Esophagus squamous epithelium (tissue), 4 donors: ENCODE results near the gene C3orf38.

Experiments used
- POLR2A ChIP-seq, 4 donors: fragments of 450-650 bp; IDR thresholded peaks; one replicate each; pipeline ENCODE4 v1.6.1; 2017; ENCODE audit warnings: antibody characterized with exemption in 4 of 4, mild to moderate bottlenecking in 4 of 4, moderate library complexity in 3 of 4
- TF ChIP-seq, protein P1 (sequence below), 6 experiments: fragments of 450-650 bp in 4 of 6; fragments of 200-600 bp in 2 of 6; sonication (generic) in 2 of 6; IDR thresholded peaks; one replicate each; pipeline ENCODE4 v1.5.1; 2016 to 2019; ENCODE audit warnings: antibody characterized with exemption in 6 of 6, mild to moderate bottlenecking in 4 of 6, moderate library complexity in 4 of 6

- TF ChIP-seq POLR2A (IDR thresholded peaks at IDR 0.05), result no peak
- TF ChIP-seq, protein P1, sequence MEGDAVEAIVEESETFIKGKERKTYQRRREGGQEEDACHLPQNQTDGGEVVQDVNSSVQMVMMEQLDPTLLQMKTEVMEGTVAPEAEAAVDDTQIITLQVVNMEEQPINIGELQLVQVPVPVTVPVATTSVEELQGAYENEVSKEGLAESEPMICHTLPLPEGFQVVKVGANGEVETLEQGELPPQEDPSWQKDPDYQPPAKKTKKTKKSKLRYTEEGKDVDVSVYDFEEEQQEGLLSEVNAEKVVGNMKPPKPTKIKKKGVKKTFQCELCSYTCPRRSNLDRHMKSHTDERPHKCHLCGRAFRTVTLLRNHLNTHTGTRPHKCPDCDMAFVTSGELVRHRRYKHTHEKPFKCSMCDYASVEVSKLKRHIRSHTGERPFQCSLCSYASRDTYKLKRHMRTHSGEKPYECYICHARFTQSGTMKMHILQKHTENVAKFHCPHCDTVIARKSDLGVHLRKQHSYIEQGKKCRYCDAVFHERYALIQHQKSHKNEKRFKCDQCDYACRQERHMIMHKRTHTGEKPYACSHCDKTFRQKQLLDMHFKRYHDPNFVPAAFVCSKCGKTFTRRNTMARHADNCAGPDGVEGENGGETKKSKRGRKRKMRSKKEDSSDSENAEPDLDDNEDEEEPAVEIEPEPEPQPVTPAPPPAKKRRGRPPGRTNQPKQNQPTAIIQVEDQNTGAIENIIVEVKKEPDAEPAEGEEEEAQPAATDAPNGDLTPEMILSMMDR (IDR thresholded peaks at IDR 0.05), result peak; percentile 44 to 77 (median 70)
These were observed 53.9 kb downstream of the C3orf38 start for GRCh38 chr3:88203642-88204055.
